Measurements from ENCODE around the gene COA8. TPM values are rescaled to one million over a fixed set of nuclear protein-coding genes. Genes with fewer than 3 reads are reported as not detected.

Gene COA8
- total and polyA plus RNA-seq, 2 of the 4 experiments (the other 2 are of a cell fraction) = 12.2 to 21.1 TPM

- Histone ChIP-seq H2AK5ac (ENCODE audit: low read depth, low read length) (no peak overlapping the region), H3K14ac (replicated peaks; ENCODE audit: low read depth, low read length) (no peak overlapping the region), H2BK20ac (ENCODE audit: low read depth, low read length) (no peak overlapping the region), H4K5ac (ENCODE audit: low read depth, low read length) (no peak overlapping the region), H3K27me3 (ENCODE audit: control insufficient read depth, insufficient read depth, low read length) (no peaks in the 10 kb centered on the region), H2AFZ (replicated peaks; ENCODE audit: low read length, poor library complexity) (no peak overlapping the region), H3K27ac (ENCODE audit: insufficient read depth, low read length) (no peak overlapping the region), H4K8ac (ENCODE audit: low read depth in 2 of 2, low read length in 2 of 2) (no peak overlapping the region), H2AK9ac (replicated peaks; ENCODE audit: low read depth, low read length, poor library complexity) (no peak overlapping the region), H3K56ac (ENCODE audit: extremely low read depth, insufficient read depth, low read length) (no peak overlapping the region), H3K4me3 (ENCODE audit: insufficient read depth, low read depth, low read length) (no peak overlapping the region), H2BK15ac (ENCODE audit: low read depth, low read length) (no peak overlapping the region), H4K91ac (ENCODE audit: insufficient read depth, low read depth, low read length) (no peak overlapping the region), H3K4me1 (ENCODE audit: control insufficient read depth, insufficient read depth, low read length) (peaks cover 14% of the 10 kb centered on the region), H2BK120ac (ENCODE audit: low read depth, low read length) (no peak overlapping the region), H3K9me3 (ENCODE audit: control insufficient read depth, insufficient read depth, low read length) (no peaks in the 10 kb centered on the region), H2BK5ac (ENCODE audit: low read depth, low read length, poor library complexity, severe bottlenecking) (no peak overlapping the region), H3K9ac (ENCODE audit: low read depth, low read length) (no peak overlapping the region), H3K36me3 (ENCODE audit: control insufficient read depth, insufficient read depth, low read length) (peaks cover 16% of the 10 kb centered on the region), H4K20me1 (ENCODE audit: insufficient read depth, low read length) (peaks cover 92% of the 10 kb centered on the region), H3K79me1 (ENCODE audit: low read depth in 1 of 2, low read length in 2 of 2) (peaks cover 0 to 23% of the 10 kb centered on the region in 2 experiments; a peak in 2 of 4 replicates), H3K23ac (ENCODE audit: low read depth, low read length) (no peak overlapping the region), H3K4ac (ENCODE audit: low read depth, low read length) (no peak overlapping the region), H3K4me2 (ENCODE audit: low read depth, low read length) (no peak overlapping the region), H3K9me1 (ENCODE audit: insufficient read depth, low read length) (peaks cover 17% of the 10 kb centered on the region), H3K18ac (ENCODE audit: low read depth, low read length) (no peak overlapping the region)
- BruUV-seq (replicated peaks) = no TSS peak
- intact Hi-C loops (cut with micrococcal nuclease) = no loop called here
- DNase-seq (no peak), ATAC-seq (ENCODE audit: low read depth) (no peak)
- no CpG with 5 or more reads among the region's 4 CpGs for WGBS, 2 experiments (ENCODE audit: extremely low coverage in 2 of 2, insufficient read length in 1 of 2)
- ChIA-PET CTCF (no interaction called here), POLR2A (ENCODE audit: unreplicated experiment) (no interaction called here)
- in situ Hi-C loops (cut with MboI; ENCODE audit: low sequenced_read_pairs) = no loop called here
- dilution Hi-C loops (cut with HindIII; ENCODE audit: low sequenced_read_pairs, unreplicated experiment) = no loop called here
- TF ChIP-seq MAFK (IDR thresholded peaks at IDR 0.05; ENCODE audit: low read depth, low read length) (no peak), SMC3 (IDR thresholded peaks at IDR 0.05; ENCODE audit: low read depth, low read length) (no peak), CEBPB (IDR thresholded peaks at IDR 0.05; ENCODE audit: low read depth, low read length) (no peak), BHLHE40 (IDR thresholded peaks at IDR 0.05; ENCODE audit: low read depth, low read length) (no peak), MAZ (IDR thresholded peaks at IDR 0.05; ENCODE audit: borderline replicate concordance, low read depth, low read length) (no peak), CTCF (conservative IDR thresholded peaks at IDR 0.05; ENCODE audit: low read depth, low read length) (no peak), RFX5 (IDR thresholded peaks at IDR 0.05; ENCODE audit: low read depth, low read length) (no peak), USF2 (IDR thresholded peaks at IDR 0.05; ENCODE audit: low read depth, low read length) (no peak), RCOR1 (IDR thresholded peaks at IDR 0.05; ENCODE audit: insufficient replicate concordance, low read length) (no peak), NFE2L2 (IDR thresholded peaks at IDR 0.05; ENCODE audit: low read depth, low read length) (no peak), RAD21 (IDR thresholded peaks at IDR 0.05; ENCODE audit: low read length) (no peak), MXI1 (IDR thresholded peaks at IDR 0.05; ENCODE audit: borderline replicate concordance, low read depth, low read length) (no peak), ELK1 (IDR thresholded peaks at IDR 0.05; ENCODE audit: borderline replicate concordance, low read depth, low read length) (no peak), POLR2A (IDR thresholded peaks at IDR 0.05; ENCODE audit: low read depth, low read length) (no peak), CHD1 (IDR thresholded peaks at IDR 0.05; ENCODE audit: low read depth, low read length) (no peak)
These were observed 71.4 kb downstream of the COA8 start for GRCh38 chr14:103634156-103634555.
